Stimulated activated CD8-positive, alpha-beta memory T cell treated with anti-CD3 and anti-CD28 coated beads, Interleukin-4, amount 100 ng/mL, for 48 hours (primary cell): Measurements from ENCODE around the gene KIAA1549.
"Not testable (repeated sequence)": the region's sequence is repeated elsewhere in the genome, so short reads cannot be mapped to it uniquely, and the experiment has no call there.

Experiments used
- DNase-seq: peaks from one replicate; pipeline ENCODE4 v3.0.0-alpha.2; 2020

Gene KIAA1549

GRCh38 chr7:138941545-138941944, 39.6 kb downstream of the KIAA1549 start:
- no peak for DNase-seq

GRCh38 chr7:138940602-138941001, 40.6 kb downstream of the KIAA1549 start:
- not testable (repeated sequence) for DNase-seq

- no peak for DNase-seq
Measured at GRCh38 chr7:138937484-138937883, 43.7 kb downstream of the KIAA1549 start.

- DNase-seq, result no peak
Measured at GRCh38 chr7:138935465-138936011, 45.7 kb downstream of the KIAA1549 start.

GRCh38 chr7:138934861-138935260, 46.3 kb downstream of the KIAA1549 start:
- DNase-seq, result no peak

- DNase-seq, result no peak
Measured at GRCh38 chr7:138934367-138934766, 46.8 kb downstream of the KIAA1549 start.

- DNase-seq, result no peak
Measured at GRCh38 chr7:138932870-138933269, 48.3 kb downstream of the KIAA1549 start.

GRCh38 chr7:138932427-138932826, 48.8 kb downstream of the KIAA1549 start:
- no peak for DNase-seq

GRCh38 chr7:138929969-138930368, 51.2 kb downstream of the KIAA1549 start:
- DNase-seq, result no peak

- no peak for DNase-seq
Measured at GRCh38 chr7:138926241-138926612, 55.0 kb downstream of the KIAA1549 start.

GRCh38 chr7:138924501-138925225, 56.5 kb downstream of the KIAA1549 start:
- DNase-seq, result no peak

GRCh38 chr7:138921277-138921676, 59.9 kb downstream of the KIAA1549 start:
- no peak for DNase-seq

GRCh38 chr7:138919911-138920310, 61.3 kb downstream of the KIAA1549 start:
- DNase-seq, result no peak

- no peak for DNase-seq
Measured at GRCh38 chr7:138919216-138919615, 62.0 kb downstream of the KIAA1549 start.

GRCh38 chr7:138918756-138919155, 62.4 kb downstream of the KIAA1549 start:
- no peak for DNase-seq

- no peak for DNase-seq
Measured at GRCh38 chr7:138918176-138918575, 63.0 kb downstream of the KIAA1549 start.

- no peak for DNase-seq
Measured at GRCh38 chr7:138917771-138918170, 63.4 kb downstream of the KIAA1549 start.

GRCh38 chr7:138916731-138917130, 64.5 kb downstream of the KIAA1549 start:
- DNase-seq, result no peak

GRCh38 chr7:138916275-138916674, 64.9 kb downstream of the KIAA1549 start:
- no peak for DNase-seq

- no peak for DNase-seq
Measured at GRCh38 chr7:138913783-138914182, 67.4 kb downstream of the KIAA1549 start.

- DNase-seq, result no peak
Measured at GRCh38 chr7:138911007-138911406, 70.2 kb downstream of the KIAA1549 start.

- DNase-seq, result no peak
Measured at GRCh38 chr7:138907850-138908249, 73.3 kb downstream of the KIAA1549 start.

GRCh38 chr7:138907201-138907847, 73.9 kb downstream of the KIAA1549 start:
- DNase-seq, result no peak

GRCh38 chr7:138903859-138904435, 77.2 kb downstream of the KIAA1549 start:
- no peak for DNase-seq
